Vagina (tissue), 2 donors: ENCODE measurements around the gene SPAG16.

Source experiments
- POLR2A ChIP-seq, 2 donors: fragments of 450-650 bp; IDR thresholded peaks; one replicate each; pipeline ENCODE4 v1.6.1; 2017; ENCODE audit warnings: antibody characterized with exemption in 2 of 2, mild to moderate bottlenecking in 2 of 2, moderate library complexity in 2 of 2
- TF ChIP-seq, protein P1 (sequence below), 3 experiments: fragments of 450-650 bp in 2 of 3; fragments of 200-600 bp in 1 of 3; sonication (generic) in 1 of 3; IDR thresholded peaks; one replicate each; pipeline ENCODE4 v1.5.1; 2017 to 2019; ENCODE audit warnings: antibody characterized with exemption in 3 of 3, mild to moderate bottlenecking in 2 of 3, moderate library complexity in 2 of 3

DNA sequence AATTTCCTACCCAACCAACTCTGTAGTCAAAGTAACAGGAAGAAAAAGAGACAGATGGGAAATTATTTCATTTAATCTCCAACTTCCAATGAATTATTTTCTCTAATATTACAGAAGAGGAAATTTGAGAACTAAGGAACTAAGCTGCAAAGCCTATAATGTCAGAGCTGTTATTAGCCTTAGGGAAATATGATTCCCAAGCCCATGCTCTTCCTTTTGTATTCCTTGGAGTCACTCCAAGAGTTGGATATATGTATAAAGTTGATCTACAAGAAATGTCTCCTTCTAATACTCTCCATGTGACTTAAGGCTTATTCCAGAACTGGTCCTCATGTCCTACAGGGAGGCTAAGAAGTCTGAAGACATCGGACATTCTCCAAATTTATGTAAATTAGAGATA, 1095.0 kb downstream of the SPAG16 start:
- TF ChIP-seq, protein P1, sequence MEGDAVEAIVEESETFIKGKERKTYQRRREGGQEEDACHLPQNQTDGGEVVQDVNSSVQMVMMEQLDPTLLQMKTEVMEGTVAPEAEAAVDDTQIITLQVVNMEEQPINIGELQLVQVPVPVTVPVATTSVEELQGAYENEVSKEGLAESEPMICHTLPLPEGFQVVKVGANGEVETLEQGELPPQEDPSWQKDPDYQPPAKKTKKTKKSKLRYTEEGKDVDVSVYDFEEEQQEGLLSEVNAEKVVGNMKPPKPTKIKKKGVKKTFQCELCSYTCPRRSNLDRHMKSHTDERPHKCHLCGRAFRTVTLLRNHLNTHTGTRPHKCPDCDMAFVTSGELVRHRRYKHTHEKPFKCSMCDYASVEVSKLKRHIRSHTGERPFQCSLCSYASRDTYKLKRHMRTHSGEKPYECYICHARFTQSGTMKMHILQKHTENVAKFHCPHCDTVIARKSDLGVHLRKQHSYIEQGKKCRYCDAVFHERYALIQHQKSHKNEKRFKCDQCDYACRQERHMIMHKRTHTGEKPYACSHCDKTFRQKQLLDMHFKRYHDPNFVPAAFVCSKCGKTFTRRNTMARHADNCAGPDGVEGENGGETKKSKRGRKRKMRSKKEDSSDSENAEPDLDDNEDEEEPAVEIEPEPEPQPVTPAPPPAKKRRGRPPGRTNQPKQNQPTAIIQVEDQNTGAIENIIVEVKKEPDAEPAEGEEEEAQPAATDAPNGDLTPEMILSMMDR (IDR thresholded peaks at IDR 0.05) = no peak
- TF ChIP-seq POLR2A (IDR thresholded peaks at IDR 0.05) = no peak
